Duodenal mucosa (tissue), 2 donors: ENCODE measurements around the gene CHMP6.
"Not testable (repeated sequence)": the region's sequence is repeated elsewhere in the genome, so short reads cannot be mapped to it uniquely, and the experiment has no call there.

ENCODE experiments used
- H3K27ac ChIP-seq: one replicate; pipeline ENCODE4 v1.7.0; 2013; ENCODE audit warnings: low read depth, low read length
- H3K27me3 ChIP-seq, 2 donors: one replicate each; pipeline ENCODE4 v1.7.0; 2013; ENCODE audit warnings: low read length in 2 of 2, control low read depth in 1 of 2; ENCODE audit not compliant: insufficient read depth in 2 of 2, control insufficient read depth in 1 of 2
- H3K36me3 ChIP-seq, 2 donors: one replicate each; pipeline ENCODE4 v1.7.0; 2013; ENCODE audit warnings: low read length in 2 of 2, control low read depth in 1 of 2; ENCODE audit not compliant: insufficient read depth in 2 of 2, control insufficient read depth in 1 of 2
- H3K4me1 ChIP-seq, 2 donors: one replicate each; pipeline ENCODE4 v1.7.0; 2013; ENCODE audit warnings: low read length in 2 of 2, control low read depth in 1 of 2; ENCODE audit not compliant: insufficient read depth in 2 of 2, control insufficient read depth in 1 of 2
- H3K4me3 ChIP-seq, 2 donors: one replicate each; pipeline ENCODE4 v1.7.0; 2013; ENCODE audit warnings: low read length in 2 of 2, low read depth in 1 of 2
- H3K9ac ChIP-seq, 2 donors: one replicate each; pipeline ENCODE4 v1.7.0; 2013; ENCODE audit warnings: low read length in 2 of 2, low read depth in 1 of 2
- H3K9me3 ChIP-seq, 2 donors: one replicate each; pipeline ENCODE4 v1.7.0; 2013; ENCODE audit warnings: low read length in 2 of 2, control low read depth in 1 of 2; ENCODE audit not compliant: control insufficient read depth in 1 of 2

CHMP6 gene

DNA sequence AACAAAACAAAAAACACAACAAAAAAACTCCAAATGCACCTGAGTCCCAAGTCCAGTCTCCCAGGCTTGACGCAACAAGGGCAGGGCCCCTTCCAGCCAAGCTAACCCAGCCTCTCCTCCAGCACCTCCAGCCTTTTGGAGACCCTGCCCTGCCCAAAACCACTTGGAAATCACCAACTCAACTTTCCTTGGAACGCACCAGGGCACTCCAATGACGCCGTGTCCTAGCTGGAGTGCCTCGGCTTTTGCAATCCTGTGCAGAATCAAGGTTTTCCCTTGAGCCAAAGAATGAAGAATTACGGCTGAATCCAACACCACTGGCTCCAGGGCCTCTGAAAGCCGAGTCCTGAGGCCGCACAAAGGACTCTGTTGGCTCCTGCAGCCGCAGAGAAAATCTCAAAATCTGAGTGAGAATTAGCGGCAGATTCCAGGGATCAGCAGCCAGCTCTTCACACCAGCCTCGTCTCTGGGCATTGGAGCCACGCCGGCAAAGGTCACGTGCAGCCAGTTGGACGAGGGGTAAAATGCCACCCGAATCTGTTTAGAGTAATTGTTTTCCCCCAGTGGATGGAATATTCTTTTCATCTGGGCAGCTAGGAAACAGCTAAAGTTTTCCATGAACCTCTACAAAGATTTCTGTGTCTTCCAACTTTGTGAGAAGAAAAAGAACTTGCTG is 33.6 kb downstream of the CHMP6 start:
- Histone ChIP-seq H3K9me3 (no peaks in the 10 kb centered on the region), H3K27ac (no peak overlapping the region), H3K4me1 (peaks cover 8 to 26% of the 10 kb centered on the region in 2 donors), H3K27me3 (peaks cover 37 to 42% of the 10 kb centered on the region in 2 donors), H3K36me3 (no peaks in the 10 kb centered on the region), H3K9ac (no peak overlapping the region), H3K4me3 (no peak overlapping the region)

DNA sequence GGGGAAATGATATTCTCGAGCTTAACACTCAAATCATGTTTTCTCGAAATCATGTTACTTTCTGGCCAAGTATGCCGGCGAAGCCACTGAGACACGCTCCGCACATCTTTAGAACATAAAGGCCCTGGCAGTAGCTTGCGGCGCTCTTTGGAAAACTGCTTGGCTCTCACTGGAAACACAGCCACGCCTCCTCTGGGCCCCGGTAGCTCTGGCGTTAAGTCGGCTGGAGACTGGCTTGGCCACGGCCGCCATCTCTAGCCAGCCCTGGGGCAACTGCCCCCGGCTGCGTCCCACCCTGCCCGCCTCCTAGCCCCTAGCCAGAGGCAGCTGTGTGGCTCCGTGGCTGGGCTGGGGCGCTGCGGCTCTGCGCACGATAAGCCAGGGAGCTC is 34.1 kb downstream of the CHMP6 start:
- H3K36me3 ChIP-seq = no peaks in the 10 kb centered on the region
- H3K9me3 ChIP-seq = no peaks in the 10 kb centered on the region
- no peak overlapping the region for H3K9ac ChIP-seq
- no peak overlapping the region for H3K4me3 ChIP-seq
- peaks cover 4 to 24% of the 10 kb centered on the region in 2 donors for H3K4me1 ChIP-seq
- no peak overlapping the region for H3K27ac ChIP-seq
- peaks cover 37 to 42% of the 10 kb centered on the region in 2 donors for H3K27me3 ChIP-seq

DNA sequence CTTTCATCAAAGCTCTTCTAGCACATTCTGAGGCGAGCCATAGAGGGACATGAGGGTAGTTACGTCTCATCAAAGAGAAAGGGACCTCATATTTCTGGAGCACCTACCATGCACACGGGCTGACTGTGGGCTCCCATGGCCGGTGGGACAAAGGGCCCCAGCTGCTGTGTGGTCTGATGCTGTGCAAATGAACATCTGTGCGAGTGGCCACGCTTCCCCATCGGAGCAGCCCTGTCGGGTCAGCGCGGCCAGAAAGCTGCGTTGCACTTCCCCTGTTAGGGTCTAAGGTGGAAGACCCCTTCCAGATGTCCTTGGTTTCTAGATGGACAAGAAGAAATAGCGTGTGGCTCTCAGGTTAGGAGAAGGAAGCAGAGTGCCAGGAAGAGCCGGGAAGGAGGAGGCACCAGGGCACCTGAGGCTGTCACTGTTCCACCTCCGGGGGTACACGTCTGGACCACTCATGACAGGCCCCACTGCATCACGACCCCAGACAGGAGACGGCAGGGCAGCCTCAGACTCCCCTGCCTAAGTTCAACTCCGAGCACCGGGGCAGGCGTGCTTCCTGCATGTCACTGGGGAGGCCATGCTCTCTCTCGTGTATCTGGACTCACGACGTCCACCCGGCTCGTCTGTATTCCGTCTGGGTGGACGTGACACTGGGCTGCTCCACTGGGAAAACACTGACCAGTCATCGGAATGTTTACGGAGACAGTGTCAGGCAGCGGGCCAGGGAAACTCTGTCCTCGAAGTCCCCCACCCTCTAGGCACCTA is 34.8 kb downstream of the CHMP6 start:
- Histone ChIP-seq H3K4me3 (no peak overlapping the region), H3K27ac (no peak overlapping the region), H3K36me3 (no peaks in the 10 kb centered on the region), H3K9me3 (no peaks in the 10 kb centered on the region), H3K27me3 (peaks cover 37 to 42% of the 10 kb centered on the region in 2 donors), H3K9ac (no peak overlapping the region), H3K4me1 (peaks cover 3 to 22% of the 10 kb centered on the region in 2 donors)

DNA sequence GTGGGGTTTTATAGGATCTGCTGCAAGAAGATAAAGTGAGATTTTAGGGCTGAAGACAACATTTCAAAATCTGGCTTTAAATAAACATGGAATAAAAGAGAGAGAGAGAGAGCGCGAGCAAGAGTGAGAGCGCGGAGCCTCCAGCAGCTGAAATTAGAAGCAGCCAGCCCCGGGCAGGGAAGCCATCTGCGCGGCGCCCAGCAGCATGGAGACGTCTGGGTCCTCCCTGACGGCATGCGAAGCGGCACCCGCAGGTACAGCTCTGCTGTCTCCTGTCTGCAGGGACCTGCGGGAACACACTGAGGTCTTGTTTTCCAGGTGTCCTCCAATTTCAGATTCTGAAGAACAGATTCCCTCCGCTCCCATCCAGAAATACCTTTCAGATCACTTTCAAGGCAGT is 35.4 kb downstream of the CHMP6 start:
- H3K9ac ChIP-seq = no peak overlapping the region
- no peaks in the 10 kb centered on the region for H3K9me3 ChIP-seq
- no peak overlapping the region for H3K4me3 ChIP-seq
- no peaks in the 10 kb centered on the region for H3K36me3 ChIP-seq
- H3K4me1 ChIP-seq = peaks cover 5 to 23% of the 10 kb centered on the region in 2 donors
- no peak overlapping the region for H3K27ac ChIP-seq
- peaks cover 37 to 42% of the 10 kb centered on the region in 2 donors for H3K27me3 ChIP-seq

DNA sequence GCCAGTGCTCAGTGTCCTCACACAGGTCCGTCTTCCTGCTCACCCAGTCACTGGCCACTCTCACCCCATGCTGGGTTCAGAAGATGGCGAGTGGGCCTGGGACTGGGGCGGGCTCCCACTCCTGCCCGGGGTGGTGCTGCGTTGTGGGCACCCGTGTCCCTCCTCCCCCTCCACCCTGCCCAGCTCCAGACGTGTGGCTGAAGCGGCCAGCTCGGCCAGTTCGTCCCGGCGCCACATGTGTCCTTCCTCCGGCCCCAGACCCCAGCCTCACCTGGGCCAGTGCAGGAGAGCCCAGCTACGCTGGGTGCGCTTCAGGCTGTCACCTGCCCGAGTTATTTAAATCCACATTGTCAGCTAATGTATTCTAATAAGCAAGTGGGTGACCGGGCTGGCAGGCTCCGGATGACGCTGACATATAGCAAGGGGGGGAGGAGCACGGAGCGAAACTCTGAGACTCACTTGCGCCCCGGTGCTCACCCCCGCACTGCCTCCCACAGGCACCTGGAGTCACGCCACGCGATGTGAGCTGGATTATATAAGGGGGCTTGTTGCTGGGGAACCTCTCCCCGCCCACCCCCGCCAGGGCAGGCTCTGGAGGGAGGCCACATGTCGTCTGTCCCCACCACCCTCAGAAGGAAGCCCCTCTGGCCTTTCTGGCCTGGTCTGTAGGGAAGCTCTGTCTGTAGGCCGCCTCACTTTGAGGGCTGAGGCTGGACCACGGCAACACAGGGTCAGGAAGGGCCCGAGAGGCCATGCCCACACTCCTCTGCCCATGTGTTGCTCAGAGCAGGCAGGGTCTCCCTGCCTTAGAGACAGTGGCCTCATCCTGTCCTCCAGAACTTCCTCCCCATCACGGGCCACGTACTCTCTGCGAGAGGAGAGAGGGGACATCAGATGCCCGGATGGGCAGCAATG is 36.2 kb downstream of the CHMP6 start:
- no peaks in the 10 kb centered on the region for H3K9me3 ChIP-seq
- H3K27ac ChIP-seq = no peak overlapping the region
- H3K4me3 ChIP-seq = no peak overlapping the region
- H3K4me1 ChIP-seq = peaks cover 5 to 26% of the 10 kb centered on the region in 2 donors
- H3K36me3 ChIP-seq = no peaks in the 10 kb centered on the region
- H3K9ac ChIP-seq = no peak overlapping the region
- peaks cover 37 to 42% of the 10 kb centered on the region in 2 donors for H3K27me3 ChIP-seq

DNA sequence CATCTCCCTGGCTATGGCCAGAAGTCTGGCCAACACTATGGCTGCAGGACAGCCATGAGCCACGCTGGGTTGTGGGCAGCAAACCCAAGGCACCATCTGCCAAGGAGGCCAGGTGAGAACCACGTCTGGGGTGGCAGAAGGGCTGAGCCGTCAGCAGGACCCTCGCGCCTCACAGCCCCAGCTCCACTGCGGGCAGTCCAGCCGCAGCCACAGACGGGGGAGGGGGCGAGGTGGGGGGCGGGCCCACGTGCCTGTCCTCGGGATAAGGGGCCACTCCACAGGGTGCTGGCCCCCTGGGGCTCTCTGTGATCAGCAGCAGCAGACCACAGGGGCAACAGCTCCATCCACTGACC is 36.8 kb downstream of the CHMP6 start:
- Histone ChIP-seq H3K9ac (no peak overlapping the region), H3K4me3 (no peak overlapping the region), H3K27me3 (peaks cover 37 to 42% of the 10 kb centered on the region in 2 donors), H3K4me1 (peaks cover 6 to 22% of the 10 kb centered on the region in 2 donors), H3K9me3 (no peaks in the 10 kb centered on the region), H3K27ac (no peak overlapping the region), H3K36me3 (no peaks in the 10 kb centered on the region)

DNA sequence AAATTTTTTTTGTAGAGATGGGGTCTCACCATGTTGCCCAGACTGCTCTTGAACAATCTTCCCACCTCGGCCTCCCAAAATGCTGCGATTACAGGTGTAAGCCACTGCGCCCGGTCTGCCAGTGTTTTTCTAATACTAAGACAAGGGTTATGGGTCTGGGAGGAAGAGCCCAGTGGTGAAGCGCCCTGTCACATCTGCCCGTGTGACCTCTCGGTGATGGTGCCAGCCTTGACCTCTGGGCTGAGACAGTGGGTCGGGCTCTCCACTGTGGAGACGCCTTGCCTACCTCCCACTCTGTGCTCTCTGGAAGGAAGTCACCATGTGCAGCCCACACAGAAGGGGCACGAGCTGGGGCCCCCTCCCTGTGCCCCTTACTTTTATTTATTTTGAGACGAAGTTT is 38.2 kb downstream of the CHMP6 start:
- no peak overlapping the region for H3K9ac ChIP-seq
- H3K4me3 ChIP-seq = no peak overlapping the region
- H3K27me3 ChIP-seq = peaks cover 37 to 42% of the 10 kb centered on the region in 2 donors
- no peaks in the 10 kb centered on the region for H3K36me3 ChIP-seq
- no peak overlapping the region for H3K27ac ChIP-seq
- H3K9me3 ChIP-seq = no peaks in the 10 kb centered on the region
- H3K4me1 ChIP-seq = peaks cover 10 to 27% of the 10 kb centered on the region in 2 donors

DNA sequence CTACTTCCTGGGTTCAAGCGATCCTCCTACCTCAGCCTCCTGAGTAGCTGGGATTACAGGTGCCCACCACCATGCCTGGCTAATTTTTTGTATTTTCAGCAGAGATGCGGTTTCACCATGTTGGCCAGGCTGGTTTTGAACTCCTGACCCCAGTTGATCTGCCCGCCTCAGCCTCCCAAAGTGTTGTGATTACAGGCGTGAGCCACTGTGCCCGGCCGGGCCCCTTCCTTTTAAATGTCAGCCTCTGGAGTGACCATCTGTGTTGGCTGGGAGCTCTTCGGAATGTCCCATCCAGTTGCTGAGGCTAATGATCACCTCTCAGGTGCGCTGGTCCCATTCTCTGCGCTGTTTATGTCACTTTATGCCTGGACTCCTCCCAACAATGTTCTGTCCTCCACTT is 38.7 kb downstream of the CHMP6 start:
- peak overlapping the region in 1 of 2 donors; percentile 26 for H3K4me3 ChIP-seq
- not testable (repeated sequence) for H3K9me3 ChIP-seq, H3K36me3 ChIP-seq, H3K9ac ChIP-seq, H3K27ac ChIP-seq
- peaks cover 10 to 27% of the 10 kb centered on the region in 2 donors for H3K4me1 ChIP-seq
- H3K27me3 ChIP-seq = peaks cover 34 to 38% of the 10 kb centered on the region in 2 donors

DNA sequence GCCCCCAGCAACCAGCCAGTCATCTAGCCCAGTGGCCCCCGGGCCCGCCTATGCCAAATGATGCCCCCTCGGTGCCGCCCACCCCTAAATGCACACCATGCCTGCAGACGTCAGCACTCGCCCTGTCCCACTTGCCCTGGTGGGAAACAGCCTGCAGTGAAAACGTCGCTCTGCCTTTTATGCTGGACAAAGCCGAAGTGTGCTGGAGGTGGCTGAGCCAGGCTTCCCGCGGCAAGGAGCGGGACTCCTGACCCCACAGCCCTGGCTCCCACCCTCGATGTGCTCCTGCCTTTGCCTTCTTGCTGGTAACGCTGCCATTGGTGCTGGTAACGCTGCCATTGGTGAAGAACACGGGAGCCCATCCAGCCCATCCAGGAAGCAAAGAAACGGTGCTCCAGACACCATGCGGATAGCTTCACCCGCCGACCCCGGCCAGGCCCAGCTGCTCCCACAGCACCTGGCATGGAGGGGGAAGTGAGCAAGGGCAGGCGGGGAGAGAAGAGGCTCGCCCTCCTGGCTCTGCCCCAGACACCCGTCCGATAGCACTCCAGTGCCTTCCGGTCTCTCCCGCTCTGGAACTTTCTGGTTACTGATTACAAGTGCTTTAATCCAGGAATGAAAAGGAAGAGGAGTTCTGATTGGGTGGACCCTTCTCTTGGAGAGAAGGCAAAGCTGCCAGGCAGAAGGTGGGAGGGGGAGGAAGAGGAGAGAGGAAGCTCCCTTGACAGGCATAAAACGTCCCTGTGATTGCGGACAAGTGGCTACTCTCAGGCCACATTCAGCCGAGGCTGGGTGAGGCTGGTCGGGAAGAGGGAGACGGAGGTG is 39.3 kb downstream of the CHMP6 start:
- Histone ChIP-seq H3K4me1 (peaks cover 10 to 30% of the 10 kb centered on the region in 2 donors), H3K9ac (peak overlapping the region; percentile 20 to 33), H3K27ac (peak overlapping the region; percentile 42), H3K36me3 (no peaks in the 10 kb centered on the region), H3K9me3 (no peaks in the 10 kb centered on the region), H3K4me3 (peak overlapping the region; percentile 26 to 47), H3K27me3 (peaks cover 30 to 32% of the 10 kb centered on the region in 2 donors)
